ENCODE results near the gene ADAMTS6. TPM values are rescaled to one million over a fixed set of nuclear protein-coding genes. Genes with fewer than 3 reads are reported as not detected.

Gene ADAMTS6
- polyA plus RNA-seq, 3 donors = 0.01 TPM; not detected in 2

DNA sequence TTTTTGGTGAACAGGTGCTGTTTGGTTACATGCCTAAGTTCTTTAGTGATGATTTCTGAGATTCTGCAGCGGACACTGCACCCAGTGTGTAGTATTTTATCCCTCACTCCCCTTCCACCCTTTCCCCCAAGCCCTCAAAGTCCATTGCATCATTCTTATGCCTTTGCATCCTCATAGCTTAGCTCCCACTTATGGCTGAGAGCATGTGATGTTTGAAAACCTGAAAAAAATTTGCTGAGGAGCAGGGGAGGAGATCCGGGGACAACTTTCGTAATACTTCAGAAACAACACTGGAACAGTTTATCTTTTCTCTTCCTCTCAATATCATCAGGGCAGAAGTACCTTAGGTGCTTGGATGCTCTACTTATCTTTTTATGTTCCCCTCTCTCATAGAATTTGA is 226.4 kb downstream of the ADAMTS6 start:
- Histone ChIP-seq H2AFZ (ENCODE audit: insufficient read depth, low read depth, low read length, poor library complexity, severe bottlenecking) (no peak overlapping the region), H3K9me3 (replicated peaks in 1 of 2; ENCODE audit: control insufficient read depth in 1 of 2, insufficient read depth in 1 of 2, low read length in 2 of 2) (no peaks in the 10 kb centered on the region), H3K4me1 (ENCODE audit: control insufficient read depth in 1 of 2, insufficient read depth in 2 of 2, low read length in 2 of 2) (no peaks in the 10 kb centered on the region), H4K20me1 (ENCODE audit: insufficient read depth, low read length) (no peaks in the 10 kb centered on the region), H3K79me2 (ENCODE audit: insufficient read depth, low read length) (no peaks in the 10 kb centered on the region), H3K4me3 (replicated peaks in 1 of 3; ENCODE audit: low read depth in 2 of 3, low read length in 3 of 3) (no peak overlapping the region), H3K9ac (ENCODE audit: insufficient read depth, low read length, poor library complexity, severe bottlenecking) (no peak overlapping the region), H3K27me3 (ENCODE audit: control insufficient read depth in 2 of 2, insufficient read depth in 2 of 2, low read length in 2 of 2) (no peaks in the 10 kb centered on the region), H3K36me3 (replicated peaks in 1 of 2; ENCODE audit: control insufficient read depth in 1 of 2, insufficient read depth in 2 of 2, low read length in 2 of 2) (no peaks in the 10 kb centered on the region), H3K27ac (ENCODE audit: low read depth in 1 of 2, low read length in 2 of 2) (no peak overlapping the region), H3K4me2 (replicated peaks; ENCODE audit: extremely low read depth, low read length, poor library complexity, severe bottlenecking) (no peak overlapping the region)
- no peaks in the 10 kb centered on the region for H3K36me3 Mint-ChIP-seq
- no peak overlapping the region for H3K27ac Mint-ChIP-seq
- WGBS (ENCODE audit: insufficient coverage) = no CpG with 5 or more reads among the region's 3 CpGs
- DNase-seq = no peak
- H3K9me3 Mint-ChIP-seq = peaks cover 0 to 6% (median 0%) of the 10 kb centered on the region in 7 donors
- H3K4me3 Mint-ChIP-seq = no peak overlapping the region
- H3K27me3 Mint-ChIP-seq (ENCODE audit: low read depth in 3 of 3) = peaks cover 0 to 2% (median 0%) of the 10 kb centered on the region in 3 donors
- H3K4me1 Mint-ChIP-seq = no peaks in the 10 kb centered on the region
- intact Hi-C loops (cut with micrococcal nuclease) = no loop called here
- TF ChIP-seq, protein P1, sequence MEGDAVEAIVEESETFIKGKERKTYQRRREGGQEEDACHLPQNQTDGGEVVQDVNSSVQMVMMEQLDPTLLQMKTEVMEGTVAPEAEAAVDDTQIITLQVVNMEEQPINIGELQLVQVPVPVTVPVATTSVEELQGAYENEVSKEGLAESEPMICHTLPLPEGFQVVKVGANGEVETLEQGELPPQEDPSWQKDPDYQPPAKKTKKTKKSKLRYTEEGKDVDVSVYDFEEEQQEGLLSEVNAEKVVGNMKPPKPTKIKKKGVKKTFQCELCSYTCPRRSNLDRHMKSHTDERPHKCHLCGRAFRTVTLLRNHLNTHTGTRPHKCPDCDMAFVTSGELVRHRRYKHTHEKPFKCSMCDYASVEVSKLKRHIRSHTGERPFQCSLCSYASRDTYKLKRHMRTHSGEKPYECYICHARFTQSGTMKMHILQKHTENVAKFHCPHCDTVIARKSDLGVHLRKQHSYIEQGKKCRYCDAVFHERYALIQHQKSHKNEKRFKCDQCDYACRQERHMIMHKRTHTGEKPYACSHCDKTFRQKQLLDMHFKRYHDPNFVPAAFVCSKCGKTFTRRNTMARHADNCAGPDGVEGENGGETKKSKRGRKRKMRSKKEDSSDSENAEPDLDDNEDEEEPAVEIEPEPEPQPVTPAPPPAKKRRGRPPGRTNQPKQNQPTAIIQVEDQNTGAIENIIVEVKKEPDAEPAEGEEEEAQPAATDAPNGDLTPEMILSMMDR (IDR thresholded peaks at IDR 0.05) = no peak

- TF ChIP-seq, protein P1 (IDR thresholded peaks at IDR 0.05) = no peak
- Mint-ChIP-seq H3K27me3 (ENCODE audit: low read depth in 3 of 3) (no peaks in the 10 kb centered on the region), H3K4me1 (no peaks in the 10 kb centered on the region), H3K4me3 (no peak overlapping the region), H3K27ac (no peak overlapping the region), H3K9me3 (peaks cover 0 to 3% (median 0%) of the 10 kb centered on the region in 7 donors), H3K36me3 (no peaks in the 10 kb centered on the region)
- Histone ChIP-seq H2AFZ (ENCODE audit: insufficient read depth, low read depth, low read length, poor library complexity, severe bottlenecking) (no peak overlapping the region), H3K4me1 (ENCODE audit: control insufficient read depth in 1 of 2, insufficient read depth in 2 of 2, low read length in 2 of 2) (no peaks in the 10 kb centered on the region), H3K9ac (ENCODE audit: insufficient read depth, low read length, poor library complexity, severe bottlenecking) (no peak overlapping the region), H4K20me1 (ENCODE audit: insufficient read depth, low read length) (no peaks in the 10 kb centered on the region), H3K36me3 (replicated peaks in 1 of 2; ENCODE audit: control insufficient read depth in 1 of 2, insufficient read depth in 2 of 2, low read length in 2 of 2) (no peaks in the 10 kb centered on the region), H3K4me3 (replicated peaks in 1 of 3; ENCODE audit: low read depth in 2 of 3, low read length in 3 of 3) (no peak overlapping the region), H3K9me3 (replicated peaks in 1 of 2; ENCODE audit: control insufficient read depth in 1 of 2, insufficient read depth in 1 of 2, low read length in 2 of 2) (no peaks in the 10 kb centered on the region), H3K27ac (ENCODE audit: low read depth in 1 of 2, low read length in 2 of 2) (no peak overlapping the region), H3K79me2 (ENCODE audit: insufficient read depth, low read length) (no peaks in the 10 kb centered on the region), H3K4me2 (replicated peaks; ENCODE audit: extremely low read depth, low read length, poor library complexity, severe bottlenecking) (no peak overlapping the region), H3K27me3 (ENCODE audit: control insufficient read depth in 2 of 2, insufficient read depth in 2 of 2, low read length in 2 of 2) (no peaks in the 10 kb centered on the region)
- WGBS (ENCODE audit: insufficient coverage) = 90% methylated on average over 3 of the region's 6 CpGs
- intact Hi-C loops (cut with micrococcal nuclease) = no loop called here
- DNase-seq = no peak
These were observed 228.7 kb downstream of the ADAMTS6 start for GRCh38 chr5:65252977-65253376.

Data from CD14-positive monocyte (primary cell).